ENCODE results near the gene RHPN2. TPM values are rescaled to one million over a fixed set of nuclear protein-coding genes. Genes with fewer than 3 reads are reported as not detected.

Gene RHPN2
- total and polyA plus RNA-seq, 2 donors (not counting 3 experiments of a cell fraction or from before 2014, with no cell fraction given): 2.3 to 2.7 TPM

DNA sequence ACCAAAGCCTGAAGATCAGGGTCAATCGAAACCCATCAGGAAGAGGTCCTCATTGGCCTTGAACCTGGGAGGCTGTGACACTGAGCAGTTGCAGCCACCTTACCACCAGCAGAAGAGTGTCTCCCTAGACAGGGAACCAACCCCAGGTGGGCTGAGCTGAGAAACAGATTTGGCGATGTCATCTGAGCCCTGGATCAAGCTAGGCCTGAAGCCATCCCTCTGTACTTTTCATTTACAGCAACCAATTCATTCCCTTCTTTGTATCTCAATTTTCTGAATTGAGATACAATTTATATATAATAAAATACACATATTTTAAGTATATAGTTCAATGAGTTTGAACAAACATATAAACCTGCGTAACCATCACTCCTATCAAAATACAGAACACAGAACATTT lies 14.6 kb downstream of the RHPN2 start:
- Histone ChIP-seq H3K4me1 (ENCODE audit: control insufficient read depth, extremely low read depth, insufficient read depth, low read length) (no peaks in the 10 kb centered on the region), H4K20me1 (replicated peaks; ENCODE audit: control insufficient read depth, extremely low read depth, insufficient read depth, low read length) (no peaks in the 10 kb centered on the region), H3K9ac (replicated peaks; ENCODE audit: extremely low read depth, insufficient read depth, low read length) (no peak overlapping the region), H2AFZ (ENCODE audit: low read depth, low read length) (no peak overlapping the region), H3K27me3 (ENCODE audit: control insufficient read depth in 2 of 2, insufficient read depth in 2 of 2, low read length in 2 of 2) (no peaks in the 10 kb centered on the region), H3K36me3 (ENCODE audit: control insufficient read depth in 2 of 2, extremely low read depth in 1 of 2, insufficient read depth in 2 of 2, low read length in 2 of 2) (no peaks in the 10 kb centered on the region), H3K4me3 (replicated peaks in 1 of 3; ENCODE audit: insufficient read depth in 1 of 3, low read depth in 1 of 3, low read length in 3 of 3) (no peak overlapping the region), H3K27ac (ENCODE audit: insufficient read depth, low read depth, low read length) (no peak overlapping the region), H3K79me2 (ENCODE audit: control insufficient read depth, insufficient read depth, low read length) (no peaks in the 10 kb centered on the region), H3K9me3 (replicated peaks; ENCODE audit: control insufficient read depth, insufficient read depth, low read length) (no peaks in the 10 kb centered on the region), H3K4me2 (ENCODE audit: insufficient read depth, low read length) (no peak overlapping the region), H3K9me1 (replicated peaks; ENCODE audit: control insufficient read depth, extremely low read depth, insufficient read depth, low read length) (no peaks in the 10 kb centered on the region)
- TF ChIP-seq POLR2AphosphoS5 (IDR thresholded peaks at IDR 0.05; ENCODE audit: insufficient read depth, low read depth, low read length) (no peak), EZH2 (IDR thresholded peaks at IDR 0.05; ENCODE audit: borderline replicate concordance, low read depth, low read length, severe bottlenecking) (no peak), JUN (IDR thresholded peaks at IDR 0.05; ENCODE audit: borderline replicate concordance, insufficient read depth, insufficient read length, low read depth) (no peak), MYC (IDR thresholded peaks at IDR 0.05; ENCODE audit: low read depth, low read length) (no peak), POLR2A (IDR thresholded peaks at IDR 0.05; ENCODE audit: low read depth, low read length) (no peak), FOS (IDR thresholded peaks at IDR 0.05; ENCODE audit: borderline replicate concordance, insufficient read depth, low read length) (no peak), GATA2 (IDR thresholded peaks at IDR 0.05; ENCODE audit: insufficient read depth, insufficient read length, low read depth, low read length) (no peak)
- TF ChIP-seq, protein P1, sequence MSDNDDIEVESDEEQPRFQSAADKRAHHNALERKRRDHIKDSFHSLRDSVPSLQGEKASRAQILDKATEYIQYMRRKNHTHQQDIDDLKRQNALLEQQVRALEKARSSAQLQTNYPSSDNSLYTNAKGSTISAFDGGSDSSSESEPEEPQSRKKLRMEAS (IDR thresholded peaks at IDR 0.05; ENCODE audit: insufficient read depth, insufficient read length): no peak
- TF ChIP-seq, protein P2, sequence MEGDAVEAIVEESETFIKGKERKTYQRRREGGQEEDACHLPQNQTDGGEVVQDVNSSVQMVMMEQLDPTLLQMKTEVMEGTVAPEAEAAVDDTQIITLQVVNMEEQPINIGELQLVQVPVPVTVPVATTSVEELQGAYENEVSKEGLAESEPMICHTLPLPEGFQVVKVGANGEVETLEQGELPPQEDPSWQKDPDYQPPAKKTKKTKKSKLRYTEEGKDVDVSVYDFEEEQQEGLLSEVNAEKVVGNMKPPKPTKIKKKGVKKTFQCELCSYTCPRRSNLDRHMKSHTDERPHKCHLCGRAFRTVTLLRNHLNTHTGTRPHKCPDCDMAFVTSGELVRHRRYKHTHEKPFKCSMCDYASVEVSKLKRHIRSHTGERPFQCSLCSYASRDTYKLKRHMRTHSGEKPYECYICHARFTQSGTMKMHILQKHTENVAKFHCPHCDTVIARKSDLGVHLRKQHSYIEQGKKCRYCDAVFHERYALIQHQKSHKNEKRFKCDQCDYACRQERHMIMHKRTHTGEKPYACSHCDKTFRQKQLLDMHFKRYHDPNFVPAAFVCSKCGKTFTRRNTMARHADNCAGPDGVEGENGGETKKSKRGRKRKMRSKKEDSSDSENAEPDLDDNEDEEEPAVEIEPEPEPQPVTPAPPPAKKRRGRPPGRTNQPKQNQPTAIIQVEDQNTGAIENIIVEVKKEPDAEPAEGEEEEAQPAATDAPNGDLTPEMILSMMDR (IDR thresholded peaks at IDR 0.05; ENCODE audit: extremely low read depth in 1 of 2, insufficient read depth in 1 of 2, low read depth in 1 of 2, low read length in 2 of 2): no peak
- ChIA-PET CTCF (no interaction called here), POLR2A (no interaction called here)
- DNase-seq (ENCODE audit: low read depth, low spot score) (no peak), FAIRE-seq (no peak)
- intact Hi-C loops (cut with micrococcal nuclease): no loop called here
- no TSS peak for BruUV-seq (replicated peaks)
- dilution Hi-C loops (cut with MboI; ENCODE audit: extremely low pct_ligation_motif_present, low sequenced_read_pairs): no loop called here
